Measurements from ENCODE around the gene EIF2B1.

The EIF2B1 gene

DNA sequence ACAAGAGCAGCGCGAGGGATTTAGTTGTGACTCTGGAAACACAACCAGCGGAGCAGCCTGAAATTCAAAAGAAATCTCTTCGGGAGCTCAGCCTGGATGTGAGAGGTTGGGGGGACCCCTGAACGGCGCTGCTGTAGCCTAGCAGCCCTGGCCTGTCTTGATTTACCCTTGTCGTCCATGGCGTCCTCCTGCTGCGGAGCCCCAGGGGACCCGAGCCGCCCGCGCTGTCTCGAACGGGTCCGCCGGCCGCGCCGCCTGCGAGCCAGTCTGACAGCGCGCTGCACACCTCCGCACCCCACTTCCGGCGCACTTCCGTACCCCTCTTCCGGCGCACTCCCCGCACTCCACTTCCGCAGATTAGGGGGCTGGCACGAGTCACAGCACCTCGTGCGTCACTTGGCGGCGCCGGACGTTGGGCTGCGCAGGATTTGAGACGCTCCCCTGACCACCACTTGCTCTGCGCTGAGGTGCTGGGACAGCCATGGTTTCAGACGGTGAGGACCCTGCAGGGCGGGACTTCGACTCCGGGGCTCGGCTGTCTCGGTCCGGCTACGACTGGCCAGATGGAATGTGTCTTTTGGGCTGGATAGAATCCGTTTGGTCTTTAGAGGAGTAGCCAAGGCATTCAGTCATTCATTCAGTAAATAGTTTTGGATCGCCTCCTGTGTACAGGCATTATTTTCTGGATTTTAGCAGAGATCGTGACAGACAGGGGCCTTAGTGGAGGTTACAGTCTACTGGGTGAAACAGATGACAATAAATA, at the start of gene EIF2B1, which contains the start of gene GTF2H3:
EIF2B1 (minus strand) TSS at position 308 of the 763 bp plus-strand sequence; CDS start at position 179, 129 bp downstream.
GTF2H3 (plus strand) TSS at position 451 of the 763 bp plus-strand sequence; CDS start at position 482, 31 bp downstream.
- Histone ChIP-seq H3K9me3 (ENCODE audit: severe bottlenecking) (no peaks in the 10 kb centered on the region), H3K27me3 (ENCODE audit: insufficient read depth, poor library complexity, severe bottlenecking) (no peaks in the 10 kb centered on the region), H3K4me1 (ENCODE audit: insufficient read depth, poor library complexity, severe bottlenecking) (no peaks in the 10 kb centered on the region), H3K4me3 (ENCODE audit: severe bottlenecking) (peak within 1 kb of the TSS; percentile 75), H3K36me3 (ENCODE audit: low read depth) (peaks cover 47% of the 10 kb centered on the region), H3K27ac (ENCODE audit: poor library complexity, severe bottlenecking) (peak within 1 kb of the TSS; percentile 38)
- ATAC-seq (ENCODE audit: low read depth) (peak; percentile 97), DNase-seq (ENCODE audit: low spot score) (peak; percentile 97)
- TF ChIP-seq, protein P1, sequence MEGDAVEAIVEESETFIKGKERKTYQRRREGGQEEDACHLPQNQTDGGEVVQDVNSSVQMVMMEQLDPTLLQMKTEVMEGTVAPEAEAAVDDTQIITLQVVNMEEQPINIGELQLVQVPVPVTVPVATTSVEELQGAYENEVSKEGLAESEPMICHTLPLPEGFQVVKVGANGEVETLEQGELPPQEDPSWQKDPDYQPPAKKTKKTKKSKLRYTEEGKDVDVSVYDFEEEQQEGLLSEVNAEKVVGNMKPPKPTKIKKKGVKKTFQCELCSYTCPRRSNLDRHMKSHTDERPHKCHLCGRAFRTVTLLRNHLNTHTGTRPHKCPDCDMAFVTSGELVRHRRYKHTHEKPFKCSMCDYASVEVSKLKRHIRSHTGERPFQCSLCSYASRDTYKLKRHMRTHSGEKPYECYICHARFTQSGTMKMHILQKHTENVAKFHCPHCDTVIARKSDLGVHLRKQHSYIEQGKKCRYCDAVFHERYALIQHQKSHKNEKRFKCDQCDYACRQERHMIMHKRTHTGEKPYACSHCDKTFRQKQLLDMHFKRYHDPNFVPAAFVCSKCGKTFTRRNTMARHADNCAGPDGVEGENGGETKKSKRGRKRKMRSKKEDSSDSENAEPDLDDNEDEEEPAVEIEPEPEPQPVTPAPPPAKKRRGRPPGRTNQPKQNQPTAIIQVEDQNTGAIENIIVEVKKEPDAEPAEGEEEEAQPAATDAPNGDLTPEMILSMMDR (IDR thresholded peaks at IDR 0.05; ENCODE audit: poor library complexity, severe bottlenecking), result no peak

DNA sequence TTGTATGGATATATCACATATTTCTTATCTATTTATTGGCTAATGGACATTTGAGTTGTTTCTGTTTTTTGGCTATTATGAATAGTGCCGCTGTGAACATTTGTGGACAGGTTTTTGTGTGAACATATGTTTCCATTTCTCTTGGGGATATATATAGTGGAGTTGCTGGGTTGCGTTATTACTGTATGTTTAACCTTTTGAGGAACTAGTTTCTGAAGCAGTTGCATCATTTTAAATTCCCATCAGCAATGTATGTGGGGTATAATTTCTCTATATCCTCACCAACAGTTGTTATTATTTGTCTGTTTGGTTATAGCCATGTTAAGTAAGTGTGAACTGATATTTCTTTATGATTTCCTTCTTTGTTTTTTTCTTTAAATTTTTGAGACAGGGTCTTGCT, 48.1 kb upstream of the EIF2B1 start:
- Histone ChIP-seq H3K27me3 (ENCODE audit: insufficient read depth, poor library complexity, severe bottlenecking) (no peaks in the 10 kb centered on the region), H3K9me3 (ENCODE audit: severe bottlenecking) (no peaks in the 10 kb centered on the region), H3K4me1 (ENCODE audit: insufficient read depth, poor library complexity, severe bottlenecking) (no peaks in the 10 kb centered on the region), H3K4me3 (ENCODE audit: severe bottlenecking) (no peak overlapping the region), H3K36me3 (ENCODE audit: low read depth) (peaks cover 31% of the 10 kb centered on the region), H3K27ac (ENCODE audit: poor library complexity, severe bottlenecking) (no peak overlapping the region)
- TF ChIP-seq, protein P1 (IDR thresholded peaks at IDR 0.05; ENCODE audit: poor library complexity, severe bottlenecking), result no peak
- DNase-seq (ENCODE audit: low spot score), result no peak
- ATAC-seq (ENCODE audit: low read depth), result no peak

DNA sequence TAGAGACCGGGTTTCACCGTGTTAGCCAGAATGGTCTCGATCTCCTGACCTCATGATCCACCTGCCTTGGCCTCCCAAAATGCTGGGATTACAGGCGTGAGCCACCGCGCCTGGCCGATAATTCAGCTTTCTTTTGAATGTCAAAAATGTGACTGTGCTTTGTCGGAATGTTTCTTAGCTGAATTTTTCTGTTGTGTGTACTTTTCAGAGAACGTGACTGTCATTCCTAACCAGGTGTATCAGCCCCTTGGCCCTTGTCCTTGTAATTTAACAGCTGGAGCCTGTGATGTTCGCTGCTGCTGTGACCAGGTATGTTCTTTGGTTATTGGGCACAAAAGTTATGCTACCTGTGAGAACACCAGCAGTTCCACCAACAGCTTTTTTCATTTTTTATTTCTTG, 45.5 kb upstream of the EIF2B1 start:
- ATAC-seq (ENCODE audit: low read depth), result no peak
- no peak for DNase-seq (ENCODE audit: low spot score)
- no peaks in the 10 kb centered on the region for H3K9me3 ChIP-seq (ENCODE audit: severe bottlenecking)
- H3K4me1 ChIP-seq (ENCODE audit: insufficient read depth, poor library complexity, severe bottlenecking), result no peaks in the 10 kb centered on the region
- TF ChIP-seq, protein P1 (IDR thresholded peaks at IDR 0.05; ENCODE audit: poor library complexity, severe bottlenecking), result no peak
- no peak overlapping the region for H3K27ac ChIP-seq (ENCODE audit: poor library complexity, severe bottlenecking)
- peaks cover 42% of the 10 kb centered on the region for H3K36me3 ChIP-seq (ENCODE audit: low read depth)
- no peaks in the 10 kb centered on the region for H3K27me3 ChIP-seq (ENCODE audit: insufficient read depth, poor library complexity, severe bottlenecking)
- no peak overlapping the region for H3K4me3 ChIP-seq (ENCODE audit: severe bottlenecking)

DNA sequence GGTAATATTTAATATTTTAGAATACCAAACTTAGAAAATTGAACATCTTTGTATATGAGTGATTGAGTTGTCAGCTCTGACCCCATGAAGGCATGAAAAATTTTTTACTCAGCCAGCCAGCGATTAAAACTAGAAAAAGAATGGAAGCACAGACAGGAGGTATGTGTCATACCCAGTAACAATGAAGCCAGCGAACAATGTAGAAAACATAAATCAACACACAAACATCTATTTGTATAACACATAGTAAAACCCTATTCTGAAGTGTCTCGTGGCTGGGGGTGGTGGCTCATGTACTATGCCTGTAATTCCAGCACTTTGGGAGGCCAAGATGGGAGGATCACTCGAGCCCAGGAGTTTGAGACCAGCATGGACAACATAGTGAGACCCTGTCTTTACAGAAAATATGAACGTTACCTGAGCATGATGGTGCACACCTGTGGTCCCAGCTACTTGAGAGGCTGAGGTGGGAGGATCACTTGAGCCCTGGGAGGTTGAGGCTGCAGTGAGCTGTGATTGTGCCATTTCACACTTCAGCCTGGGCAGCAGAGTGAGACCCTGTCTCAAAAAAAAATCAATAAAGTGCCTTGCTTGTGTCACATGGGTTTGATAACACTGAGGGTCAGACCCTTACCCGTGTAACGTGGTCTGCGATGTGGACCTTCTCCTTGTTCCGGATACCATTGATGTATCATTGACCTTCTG, 43.3 kb upstream of the EIF2B1 start:
- no peak for ATAC-seq (ENCODE audit: low read depth)
- no peak for DNase-seq (ENCODE audit: low spot score)
- TF ChIP-seq, protein P1 (IDR thresholded peaks at IDR 0.05; ENCODE audit: poor library complexity, severe bottlenecking), result no peak
- no peak overlapping the region for H3K27ac ChIP-seq (ENCODE audit: poor library complexity, severe bottlenecking)
- H3K4me1 ChIP-seq (ENCODE audit: insufficient read depth, poor library complexity, severe bottlenecking), result no peaks in the 10 kb centered on the region
- no peaks in the 10 kb centered on the region for H3K27me3 ChIP-seq (ENCODE audit: insufficient read depth, poor library complexity, severe bottlenecking)
- H3K36me3 ChIP-seq (ENCODE audit: low read depth), result peaks cover 45% of the 10 kb centered on the region
- no peak overlapping the region for H3K4me3 ChIP-seq (ENCODE audit: severe bottlenecking)
- H3K9me3 ChIP-seq (ENCODE audit: severe bottlenecking), result no peaks in the 10 kb centered on the region
